NB4 (cell line): ENCODE measurements around the gene OR2M7.

Experiments used
- CTCF ChIP-seq: IDR thresholded peaks from one replicate; pipeline ENCODE4 v1.5.1; 2012; ENCODE audit warnings: low read depth, low read length
- MAX ChIP-seq: IDR thresholded peaks from 2 replicates; pipeline ENCODE4 v1.6.1; 2011; ENCODE audit warnings: low read depth, low read length
- MYC ChIP-seq: IDR thresholded peaks from 2 replicates; pipeline ENCODE4 v1.6.1; 2011; ENCODE audit warnings: low read depth, low read length
- POLR2A ChIP-seq: IDR thresholded peaks from 2 replicates; pipeline ENCODE4 v1.6.1; 2011; ENCODE audit warnings: mild to moderate bottlenecking; ENCODE audit not compliant: insufficient read length; ENCODE audit errors: extremely low read depth

GRCh38 chr1:248306103-248306502, 18.3 kb downstream of the OR2M7 start:
- no peak for TF ChIP-seq CTCF
- TF ChIP-seq MAX: no peak
- no peak for TF ChIP-seq POLR2A
- no peak for TF ChIP-seq MYC
